Panc1 (cell line): ENCODE measurements around the gene RPUSD3. TPM values are rescaled to one million over a fixed set of nuclear protein-coding genes. Genes with fewer than 3 reads are reported as not detected.

Source experiments
- ATAC-seq: fragments of 200-7000 bp; cut with Tn5 transposase; 2 replicates; pipeline ENCODE4 v1.9.1; 2020; ENCODE audit warnings: mild to moderate bottlenecking, moderate library complexity
- BruUV-seq: library from RNA; stranded (reverse); fragments of 400-500 nt; replicated peaks from 2 replicates; lab custom pipeline; 2021; lab: Mats Ljungman, UMichigan
- CTCF ChIA-PET: fragments of 300-600 bp; sonication (Branson Sonifier 250); formaldehyde crosslinking; loops from one replicate; lab custom pipeline; 2022; ENCODE audit warnings: antibody characterized with exemption; lab: Charles Lee
- POLR2A ChIA-PET: fragments of 300-600 bp; sonication (Branson Sonifier 250); formaldehyde crosslinking; loops from one replicate; lab custom pipeline; 2022; ENCODE audit warnings: antibody characterized with exemption; lab: Charles Lee
- DNase-seq: peaks from one replicate; pipeline ENCODE4 v3.0.0-alpha.2; 2010; ENCODE audit warnings: low read depth, low spot score
- H3K27ac ChIP-seq: 2 replicates; pipeline ENCODE4 v1.5.1; 2011; ENCODE audit warnings: mild to moderate bottlenecking, low read length, inconsistent platforms
- H3K27me3 ChIP-seq: fragments of 200-500 bp; sonication (Bioruptor generic); 2 replicates; pipeline ENCODE4 v1.6.0; 2014; ENCODE audit warnings: low read length, inconsistent platforms; ENCODE audit not compliant: control insufficient read depth, insufficient read depth
- H3K36me3 ChIP-seq: fragments of 200-500 bp; sonication (Bioruptor generic); 2 replicates; pipeline ENCODE4 v1.5.1; 2014; ENCODE audit warnings: inconsistent platforms, mild to moderate bottlenecking, low read length, moderate library complexity; ENCODE audit not compliant: control insufficient read depth, insufficient read depth
- H3K4me1 ChIP-seq: 2 replicates; pipeline ENCODE4 v1.5.1; 2011; ENCODE audit warnings: inconsistent platforms, mild to moderate bottlenecking, low read length, moderate library complexity; ENCODE audit not compliant: control insufficient read depth, insufficient read depth
- H3K4me3 ChIP-seq, 2 experiments: 2 replicates each; pipeline ENCODE4 v1.5.1; 2011 to 2012; ENCODE audit warnings: low read depth in 2 of 2, low read length in 2 of 2, mild to moderate bottlenecking in 2 of 2, inconsistent platforms in 1 of 2, moderate library complexity in 1 of 2
- H3K9me3 ChIP-seq: fragments of 200-500 bp; sonication (Bioruptor generic); 2 replicates; pipeline ENCODE4 v1.5.1; 2014; ENCODE audit warnings: low read depth, mild to moderate bottlenecking, inconsistent platforms, low read length, moderate library complexity; ENCODE audit not compliant: control insufficient read depth, insufficient read depth
- CTCF ChIP-seq: fragments of 450-650 bp; IDR thresholded peaks from 2 replicates; pipeline ENCODE4 v1.5.1; 2017; ENCODE audit warnings: mild to moderate bottlenecking
- POLR2AphosphoS5 ChIP-seq: IDR thresholded peaks from 2 replicates; pipeline ENCODE4 v1.6.1; 2012; ENCODE audit warnings: mild to moderate bottlenecking, low read depth, low read length, moderate library complexity
- REST ChIP-seq, 2 experiments: IDR thresholded peaks; 2 replicates each; pipeline ENCODE4 v1.6.1; 2011 to 2012; ENCODE audit warnings: low read depth in 2 of 2, control low read depth in 1 of 2, low read length in 1 of 2, mild to moderate bottlenecking in 1 of 2, moderate library complexity in 1 of 2; ENCODE audit not compliant: insufficient read depth in 1 of 2
- SIN3A ChIP-seq: IDR thresholded peaks from 2 replicates; pipeline ENCODE4 v1.6.1; 2012; ENCODE audit warnings: low read depth, mild to moderate bottlenecking, low read length, moderate library complexity, borderline replicate concordance; ENCODE audit not compliant: insufficient read depth
- TCF7L2 ChIP-seq: IDR thresholded peaks from 2 replicates; pipeline ENCODE4 v1.6.1; 2011; ENCODE audit warnings: mild to moderate bottlenecking, low read depth, low read length, inconsistent platforms
- in situ Hi-C: cut with HindIII; loops from 2 replicates; pipeline ENCODE4 v1.10.0; 2016; ENCODE audit warnings: low sequenced_read_pairs, low pct_unique_long_range_greater_than_20kb
- intact Hi-C: fragments of 100-400 bp; cut with micrococcal nuclease; formaldehyde crosslinking; loops from one replicate; pipeline ENCODE4 v1.10.0; 2022; ENCODE audit not compliant: unreplicated experiment
- total RNA-seq: library from RNA; stranded (reverse); gene quantifications from one replicate; pipeline ENCODE4 v1.2.1, GENCODE V29; 2021; ENCODE audit not compliant: unreplicated experiment

Gene RPUSD3
- total RNA-seq, 1 experiment from 2014 or later, result 40.4 TPM

GRCh38 chr3:9797196-9797945 lies 46.4 kb downstream of the RPUSD3 start:
- Histone ChIP-seq H3K4me3 (no peak overlapping the region), H3K36me3 (peaks cover 14% of the 10 kb centered on the region), H3K4me1 (no peaks in the 10 kb centered on the region), H3K27ac (no peak overlapping the region), H3K27me3 (no peaks in the 10 kb centered on the region), H3K9me3 (no peaks in the 10 kb centered on the region)
- TF ChIP-seq SIN3A (no peak), CTCF (no peak), TCF7L2 (no peak), POLR2AphosphoS5 (no peak), REST (IDR thresholded peaks at IDR 0.05; ENCODE audit: insufficient read depth in 1 of 2, low read depth in 2 of 2, low read length in 1 of 2) (no peak)
- ChIA-PET POLR2A (interaction anchor here (0.7 kb wide), 1 partner anchor 27 kb away, joined by 13 read pairs; no protein-coding TSS in a partner anchor), CTCF (no interaction called here)
- in situ Hi-C loops (no loop called here), intact Hi-C loops (no loop called here)
- DNase-seq (no peak), ATAC-seq (no peak)
- no TSS peak for BruUV-seq

GRCh38 chr3:9795207-9795606 lies 48.6 kb downstream of the RPUSD3 start:
- BruUV-seq, result no TSS peak
- DNase-seq (no peak), ATAC-seq (no peak)
- Histone ChIP-seq H3K36me3 (peaks cover 14% of the 10 kb centered on the region), H3K27me3 (no peaks in the 10 kb centered on the region), H3K27ac (no peak overlapping the region), H3K9me3 (no peaks in the 10 kb centered on the region), H3K4me1 (peaks cover 7% of the 10 kb centered on the region), H3K4me3 (no peak overlapping the region)
- CTCF ChIA-PET, result no interaction called here
- intact Hi-C loops, result no loop called here
- in situ Hi-C loops, result no loop called here
- no peak for TF ChIP-seq POLR2AphosphoS5
- TF ChIP-seq REST (IDR thresholded peaks at IDR 0.05; ENCODE audit: insufficient read depth in 1 of 2, low read depth in 2 of 2, low read length in 1 of 2), result no peak
- TF ChIP-seq CTCF, result no peak
- TF ChIP-seq SIN3A, result no peak
- no peak for TF ChIP-seq TCF7L2
- POLR2A ChIA-PET, result no interaction called here
